ENCODE measurements around the gene SYNPO2. TPM values are rescaled to one million over a fixed set of nuclear protein-coding genes. Genes with fewer than 3 reads are reported as not detected.

The SYNPO2 gene
- total and polyA plus RNA-seq, 2 of the 13 experiments (the other 11 are each of a cell fraction or from before 2014, with no cell fraction given), result not detected

DNA sequence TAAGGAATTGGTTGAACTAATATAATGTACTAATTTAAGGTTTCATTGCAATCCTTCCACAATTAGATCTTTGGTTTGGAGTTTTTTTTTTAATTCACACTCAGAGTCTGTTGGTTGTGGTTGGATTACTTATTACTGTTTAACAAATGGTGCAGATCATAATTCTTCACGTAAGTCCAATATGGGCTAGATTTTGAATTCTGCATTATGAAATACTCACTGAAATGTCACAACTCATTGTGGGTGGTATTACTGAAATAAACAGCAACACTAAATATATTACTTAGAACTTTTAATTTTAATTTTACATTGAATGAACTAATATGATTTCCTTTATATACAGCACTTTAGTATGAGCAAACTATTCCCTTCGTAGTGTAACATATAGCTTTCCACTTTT is 152.7 kb downstream of the SYNPO2 start:
- no peak overlapping the region for H2AFZ ChIP-seq (ENCODE audit: low read length)
- in situ Hi-C loops (cut with HindIII; ENCODE audit: extremely low pct_ligation_motif_present, low pct_unique_long_range_greater_than_20kb), result loop anchor here (5.0 to 10.0 kb wide), 2 partner anchors 173 to 246 kb away; partner anchors contain the start of gene USP53

More for the DNA sequence above, 152.7 kb downstream of the SYNPO2 start:
- intact Hi-C loops (cut with micrococcal nuclease; ENCODE audit: unreplicated experiment), result loop anchor here (10.0 kb wide), 1 partner anchor 103 kb away; no protein-coding TSS in a partner anchor
- Histone ChIP-seq H3K4me1 (ENCODE audit: insufficient read depth, low read length) (no peaks in the 10 kb centered on the region), H4K20me1 (ENCODE audit: insufficient read depth, low read length) (no peaks in the 10 kb centered on the region), H3K4me3 (replicated peaks in 1 of 3; ENCODE audit: insufficient read depth in 1 of 3, low read depth in 2 of 3, low read length in 3 of 3) (no peak overlapping the region), H3K79me2 (ENCODE audit: insufficient read depth, low read length) (no peaks in the 10 kb centered on the region), H3K27me3 (ENCODE audit: control insufficient read depth in 1 of 2, insufficient read depth in 2 of 2, low read length in 2 of 2) (0 out of 5 replicates have a peak, but pooled peaks cover 0 to 3% of the 10 kb centered on the region in 2 experiments), H3K36me3 (replicated peaks in 1 of 2; ENCODE audit: control insufficient read depth in 1 of 2, insufficient read depth in 2 of 2, low read length in 2 of 2) (no peaks in the 10 kb centered on the region), H3K27ac (ENCODE audit: extremely low read length, insufficient read depth, low read length) (no peak overlapping the region), H3K9ac (ENCODE audit: insufficient read depth, low read depth, low read length) (no peak overlapping the region), H3K4me2 (ENCODE audit: low read depth, low read length) (no peak overlapping the region), H3K9me3 (ENCODE audit: low read length) (no peaks in the 10 kb centered on the region)
- ChIA-PET POLR2A (interaction anchor here (1.0 kb wide), 1 partner anchor 171 kb away, joined by 5 read pairs; the partner anchor contains the start of gene USP53), CTCF (ENCODE audit: low intra/inter-chr PET ratio, low total read pairs) (interaction anchor here (3.0 kb wide), 1 partner anchor 245 kb away, joined by 15 read pairs; no protein-coding TSS in a partner anchor)
- DNase-seq (ENCODE audit: low spot score), result no peak
- WGBS (ENCODE audit: low lambda C conversion rate), result 88% methylated on average over 2 of the region's 2 CpGs
- no peak for FAIRE-seq
- no peak for ATAC-seq
- BruUV-seq (replicated peaks), result no TSS peak
- TF ChIP-seq SYNCRIP (IDR thresholded peaks at IDR 0.05; ENCODE audit: insufficient read depth, low read depth, low read length) (no peak), GATAD1 (CRISPR knock-in tag; IDR thresholded peaks at IDR 0.05) (no peak), WIZ (CRISPR knock-in tag; IDR thresholded peaks at IDR 0.05) (no peak), HNRNPUL1 (IDR thresholded peaks at IDR 0.05; ENCODE audit: low read depth, low read length) (no peak), ZNF567 (CRISPR knock-in tag; IDR thresholded peaks at IDR 0.05; ENCODE audit: borderline replicate concordance) (no peak), HDAC6 (IDR thresholded peaks at IDR 0.05; ENCODE audit: low read depth, low read length) (no peak), XRCC5 (optimal IDR thresholded peaks at IDR 0.05; ENCODE audit: low read length) (no peak), RBM22 (optimal IDR thresholded peaks at IDR 0.05; ENCODE audit: low read length) (no peak), MBD4 (IDR thresholded peaks at IDR 0.05; ENCODE audit: borderline replicate concordance, low read length) (no peak), FOXJ3 (CRISPR knock-in tag; IDR thresholded peaks at IDR 0.05; ENCODE audit: borderline replicate concordance) (no peak), ZIK1 (CRISPR knock-in tag; IDR thresholded peaks at IDR 0.05; ENCODE audit: borderline replicate concordance, low read depth) (no peak)
- TF ChIP-seq, protein P1, sequence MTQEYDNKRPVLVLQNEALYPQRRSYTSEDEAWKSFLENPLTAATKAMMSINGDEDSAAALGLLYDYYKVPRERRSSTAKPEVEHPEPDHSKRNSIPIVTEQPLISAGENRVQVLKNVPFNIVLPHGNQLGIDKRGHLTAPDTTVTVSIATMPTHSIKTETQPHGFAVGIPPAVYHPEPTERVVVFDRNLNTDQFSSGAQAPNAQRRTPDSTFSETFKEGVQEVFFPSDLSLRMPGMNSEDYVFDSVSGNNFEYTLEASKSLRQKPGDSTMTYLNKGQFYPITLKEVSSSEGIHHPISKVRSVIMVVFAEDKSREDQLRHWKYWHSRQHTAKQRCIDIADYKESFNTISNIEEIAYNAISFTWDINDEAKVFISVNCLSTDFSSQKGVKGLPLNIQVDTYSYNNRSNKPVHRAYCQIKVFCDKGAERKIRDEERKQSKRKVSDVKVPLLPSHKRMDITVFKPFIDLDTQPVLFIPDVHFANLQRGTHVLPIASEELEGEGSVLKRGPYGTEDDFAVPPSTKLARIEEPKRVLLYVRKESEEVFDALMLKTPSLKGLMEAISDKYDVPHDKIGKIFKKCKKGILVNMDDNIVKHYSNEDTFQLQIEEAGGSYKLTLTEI (CRISPR knock-in tag; conservative IDR thresholded peaks at IDR 0.05), result no peak
- TF ChIP-seq, protein P2, sequence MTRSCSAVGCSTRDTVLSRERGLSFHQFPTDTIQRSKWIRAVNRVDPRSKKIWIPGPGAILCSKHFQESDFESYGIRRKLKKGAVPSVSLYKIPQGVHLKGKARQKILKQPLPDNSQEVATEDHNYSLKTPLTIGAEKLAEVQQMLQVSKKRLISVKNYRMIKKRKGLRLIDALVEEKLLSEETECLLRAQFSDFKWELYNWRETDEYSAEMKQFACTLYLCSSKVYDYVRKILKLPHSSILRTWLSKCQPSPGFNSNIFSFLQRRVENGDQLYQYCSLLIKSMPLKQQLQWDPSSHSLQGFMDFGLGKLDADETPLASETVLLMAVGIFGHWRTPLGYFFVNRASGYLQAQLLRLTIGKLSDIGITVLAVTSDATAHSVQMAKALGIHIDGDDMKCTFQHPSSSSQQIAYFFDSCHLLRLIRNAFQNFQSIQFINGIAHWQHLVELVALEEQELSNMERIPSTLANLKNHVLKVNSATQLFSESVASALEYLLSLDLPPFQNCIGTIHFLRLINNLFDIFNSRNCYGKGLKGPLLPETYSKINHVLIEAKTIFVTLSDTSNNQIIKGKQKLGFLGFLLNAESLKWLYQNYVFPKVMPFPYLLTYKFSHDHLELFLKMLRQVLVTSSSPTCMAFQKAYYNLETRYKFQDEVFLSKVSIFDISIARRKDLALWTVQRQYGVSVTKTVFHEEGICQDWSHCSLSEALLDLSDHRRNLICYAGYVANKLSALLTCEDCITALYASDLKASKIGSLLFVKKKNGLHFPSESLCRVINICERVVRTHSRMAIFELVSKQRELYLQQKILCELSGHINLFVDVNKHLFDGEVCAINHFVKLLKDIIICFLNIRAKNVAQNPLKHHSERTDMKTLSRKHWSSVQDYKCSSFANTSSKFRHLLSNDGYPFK (CRISPR knock-in tag; IDR thresholded peaks at IDR 0.05; ENCODE audit: borderline replicate concordance), result no peak
- TF ChIP-seq, protein P3, sequence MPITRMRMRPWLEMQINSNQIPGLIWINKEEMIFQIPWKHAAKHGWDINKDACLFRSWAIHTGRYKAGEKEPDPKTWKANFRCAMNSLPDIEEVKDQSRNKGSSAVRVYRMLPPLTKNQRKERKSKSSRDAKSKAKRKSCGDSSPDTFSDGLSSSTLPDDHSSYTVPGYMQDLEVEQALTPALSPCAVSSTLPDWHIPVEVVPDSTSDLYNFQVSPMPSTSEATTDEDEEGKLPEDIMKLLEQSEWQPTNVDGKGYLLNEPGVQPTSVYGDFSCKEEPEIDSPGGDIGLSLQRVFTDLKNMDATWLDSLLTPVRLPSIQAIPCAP (CRISPR knock-in tag; IDR thresholded peaks at IDR 0.05; ENCODE audit: low read depth), result no peak
- TF ChIP-seq, protein P4, sequence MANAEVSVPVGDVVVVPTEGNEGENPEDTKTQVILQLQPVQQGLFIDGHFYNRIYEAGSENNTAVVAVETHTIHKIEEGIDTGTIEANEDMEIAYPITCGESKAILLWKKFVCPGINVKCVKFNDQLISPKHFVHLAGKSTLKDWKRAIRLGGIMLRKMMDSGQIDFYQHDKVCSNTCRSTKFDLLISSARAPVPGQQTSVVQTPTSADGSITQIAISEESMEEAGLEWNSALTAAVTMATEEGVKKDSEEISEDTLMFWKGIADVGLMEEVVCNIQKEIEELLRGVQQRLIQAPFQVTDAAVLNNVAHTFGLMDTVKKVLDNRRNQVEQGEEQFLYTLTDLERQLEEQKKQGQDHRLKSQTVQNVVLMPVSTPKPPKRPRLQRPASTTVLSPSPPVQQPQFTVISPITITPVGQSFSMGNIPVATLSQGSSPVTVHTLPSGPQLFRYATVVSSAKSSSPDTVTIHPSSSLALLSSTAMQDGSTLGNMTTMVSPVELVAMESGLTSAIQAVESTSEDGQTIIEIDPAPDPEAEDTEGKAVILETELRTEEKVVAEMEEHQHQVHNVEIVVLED (CRISPR knock-in tag; IDR thresholded peaks at IDR 0.05; ENCODE audit: borderline replicate concordance), result no peak

All from HepG2 (cell line).